Colonic mucosa (tissue), 4 donors: ENCODE measurements around the gene ACY1. TPM values are rescaled to one million over a fixed set of nuclear protein-coding genes. Genes with fewer than 3 reads are reported as not detected.

Experiments used
- DNase-seq: peaks from one replicate; pipeline ENCODE4 v3.0.0-alpha.2; 2020
- H3K27ac ChIP-seq: fragments of 200-600 bp; one replicate; pipeline ENCODE4 v1.8.0; 2021
- H3K27me3 ChIP-seq: fragments of 200-600 bp; one replicate; pipeline ENCODE4 v1.8.0; 2021
- H3K36me3 ChIP-seq: fragments of 200-600 bp; one replicate; pipeline ENCODE4 v1.8.0; 2021
- H3K4me1 ChIP-seq: fragments of 200-600 bp; one replicate; pipeline ENCODE4 v1.8.0; 2021; ENCODE audit warnings: mild to moderate bottlenecking
- H3K4me3 ChIP-seq: fragments of 200-600 bp; one replicate; pipeline ENCODE4 v1.8.0; 2021
- H3K9ac ChIP-seq, 2 donors: one replicate each; pipeline ENCODE4 v1.7.0; 2013; ENCODE audit warnings: control low read depth in 2 of 2, low read depth in 2 of 2, low read length in 2 of 2
- H3K9me3 ChIP-seq: fragments of 200-600 bp; one replicate; pipeline ENCODE4 v1.8.0; 2021
- CTCF ChIP-seq: fragments of 200-600 bp; IDR thresholded peaks from one replicate; pipeline ENCODE4 v1.8.0; 2022; ENCODE audit warnings: antibody characterized with exemption, mild to moderate bottlenecking
- intact Hi-C: fragments of 100-400 bp; cut with DNase I; formaldehyde crosslinking; loops from one replicate; pipeline ENCODE4 v1.14.1; 2022
- total RNA-seq, 2 donors: library from RNA; stranded (reverse); fragmentation: NEBNext Ultra II Directional in 1 of 2; extraction: Animal tissue kit (Norgen Biotek cat#: 25700) in 1 of 2; gene quantifications; one replicate each; pipeline ENCODE4 v1.2.1, GENCODE V29; 2021
- donor health status: healthy.
- donor health status: DM: no; HTN: no; CAD: no.
- donor health status: DM: no; HTN: no; CAD: no.

ACY1 gene
- total RNA-seq, 2 donors from 2014 or later = 137 to 153 TPM

GRCh38 chr3:52004163-52004787, 20.9 kb downstream of the ACY1 start:
- H3K36me3 ChIP-seq = no peaks in the 10 kb centered on the region
- no peak overlapping the region for H3K27ac ChIP-seq
- no peaks in the 10 kb centered on the region for H3K9me3 ChIP-seq
- TF ChIP-seq CTCF = no peak
- intact Hi-C loops = loop anchor here (5.0 kb wide), 1 partner anchor 138 kb away; no protein-coding TSS in a partner anchor
- H3K4me1 ChIP-seq = no peaks in the 10 kb centered on the region
- no peak overlapping the region for H3K9ac ChIP-seq
- no peak overlapping the region for H3K4me3 ChIP-seq
- no peaks in the 10 kb centered on the region for H3K27me3 ChIP-seq
- DNase-seq = no peak

DNA sequence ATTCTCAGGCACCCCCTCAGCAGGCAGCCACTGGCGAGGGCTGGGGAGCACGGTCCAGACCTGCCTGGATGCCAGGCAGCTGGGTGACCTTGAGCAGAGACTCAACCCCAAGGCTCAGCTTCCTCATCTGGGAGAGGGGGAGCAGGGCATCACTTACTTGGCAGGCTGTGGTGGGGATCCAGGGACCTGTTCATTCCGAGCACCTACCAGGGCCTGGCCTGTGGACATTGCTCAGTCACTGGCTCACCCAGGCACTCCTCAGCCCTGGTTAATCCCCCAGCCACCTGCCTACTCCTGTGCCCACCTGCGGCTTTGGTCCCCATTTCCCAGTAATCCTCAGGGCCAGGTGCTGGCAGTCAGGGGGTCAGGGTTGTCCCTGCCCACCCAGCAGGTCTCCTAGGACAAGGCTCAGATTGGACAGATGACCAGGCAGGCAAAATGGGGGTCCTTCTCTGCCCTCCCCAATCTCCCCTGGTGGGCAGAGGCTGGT, 21.6 kb downstream of the ACY1 start:
- TF ChIP-seq CTCF = no peak
- intact Hi-C loops = loop anchor here (5.0 kb wide), 1 partner anchor 137 kb away; no protein-coding TSS in a partner anchor
- Histone ChIP-seq H3K9me3 (no peaks in the 10 kb centered on the region), H3K27ac (no peak overlapping the region), H3K4me1 (no peaks in the 10 kb centered on the region), H3K27me3 (no peaks in the 10 kb centered on the region), H3K36me3 (no peaks in the 10 kb centered on the region), H3K4me3 (no peak overlapping the region), H3K9ac (no peak overlapping the region)
- DNase-seq = no peak

GRCh38 chr3:52005571-52005986, 22.2 kb downstream of the ACY1 start:
- no peak overlapping the region for H3K4me3 ChIP-seq

DNA sequence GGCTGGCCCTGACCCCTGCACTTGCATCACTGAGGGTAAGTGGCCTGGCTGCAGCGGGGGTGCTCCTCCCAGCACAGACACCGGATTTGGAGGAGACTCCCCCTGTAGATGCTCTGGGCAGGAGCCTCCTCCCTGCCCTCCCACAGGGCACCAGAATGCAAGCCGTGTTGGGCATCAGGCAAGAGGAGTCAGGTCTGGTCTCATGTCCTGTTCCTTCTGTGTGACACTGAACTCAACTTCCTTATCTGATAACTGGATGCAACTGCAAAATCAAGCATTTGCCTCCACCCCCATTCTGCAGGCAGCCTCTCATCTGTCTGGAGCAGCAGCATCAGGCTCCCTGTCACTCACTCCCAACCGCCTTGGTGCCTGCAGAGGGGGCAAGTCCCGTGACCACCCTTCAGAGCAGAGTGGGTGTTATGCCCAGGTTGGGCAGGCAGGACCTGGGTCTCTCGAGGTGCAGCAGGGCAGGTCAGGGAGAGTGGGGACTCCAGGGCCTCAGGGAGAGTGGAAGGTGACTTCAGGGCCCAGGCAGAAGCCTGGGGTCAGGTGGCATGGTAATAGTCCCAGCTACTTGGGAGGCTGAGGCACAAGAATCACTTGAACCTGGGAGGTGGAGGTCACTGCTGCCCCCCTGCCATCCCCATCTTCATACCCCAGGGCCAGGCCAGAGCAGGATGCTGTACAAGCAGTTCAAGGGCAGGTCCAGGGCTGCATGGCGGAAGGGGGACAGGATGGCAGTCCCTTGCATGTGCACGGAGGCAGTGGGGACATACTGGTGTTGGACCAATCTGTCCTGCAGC, 22.9 kb downstream of the ACY1 start:
- Histone ChIP-seq H3K4me1 (no peaks in the 10 kb centered on the region), H3K27ac (no peak overlapping the region), H3K9me3 (no peaks in the 10 kb centered on the region), H3K9ac (no peak overlapping the region), H3K36me3 (no peaks in the 10 kb centered on the region), H3K27me3 (no peaks in the 10 kb centered on the region), H3K4me3 (no peak overlapping the region)
- no peak for DNase-seq
- TF ChIP-seq CTCF = no peak
- intact Hi-C loops = no loop called here

More at GRCh38 chr3:52005571-52005986, 22.2 kb downstream of the ACY1 start:
- Histone ChIP-seq H3K4me1 (no peaks in the 10 kb centered on the region), H3K27ac (no peak overlapping the region), H3K27me3 (no peaks in the 10 kb centered on the region), H3K9me3 (no peaks in the 10 kb centered on the region), H3K9ac (peak overlapping the region in 1 of 2 donors; percentile 12), H3K36me3 (no peaks in the 10 kb centered on the region)
- intact Hi-C loops = no loop called here
- no peak for TF ChIP-seq CTCF
- DNase-seq = no peak

DNA sequence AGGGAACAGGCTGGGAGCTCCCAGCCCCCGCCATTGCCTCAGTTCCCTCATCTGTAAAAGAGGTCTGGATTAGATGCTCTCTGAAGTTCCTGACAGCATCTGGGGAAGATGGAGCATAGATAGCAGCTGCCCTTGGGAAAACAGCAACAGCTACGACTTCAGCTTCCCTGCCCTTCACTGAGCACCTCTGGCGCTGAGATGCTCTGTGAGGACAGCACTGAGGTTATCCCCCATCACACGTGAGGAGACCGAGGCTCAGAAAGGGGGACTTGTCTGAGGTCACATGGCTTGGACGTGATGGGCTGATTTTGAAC, 23.4 kb downstream of the ACY1 start:
- TF ChIP-seq CTCF = no peak
- H3K27ac ChIP-seq = no peak overlapping the region
- H3K27me3 ChIP-seq = no peaks in the 10 kb centered on the region
- H3K4me3 ChIP-seq = no peak overlapping the region
- no peaks in the 10 kb centered on the region for H3K9me3 ChIP-seq
- H3K36me3 ChIP-seq = no peaks in the 10 kb centered on the region
- H3K9ac ChIP-seq = no peak overlapping the region
- DNase-seq = no peak
- H3K4me1 ChIP-seq = no peaks in the 10 kb centered on the region
- intact Hi-C loops = no loop called here
